GM12874 (cell line): ENCODE results near the gene TMPRSS7.

ENCODE experiments used
- TF ChIP-seq, protein P1 (sequence below): IDR thresholded peaks from 2 replicates; pipeline ENCODE4 v1.5.1; 2011; ENCODE audit warnings: low read depth, mild to moderate bottlenecking, control low read depth, low read length, moderate library complexity; ENCODE audit not compliant: insufficient read depth

Gene TMPRSS7

DNA sequence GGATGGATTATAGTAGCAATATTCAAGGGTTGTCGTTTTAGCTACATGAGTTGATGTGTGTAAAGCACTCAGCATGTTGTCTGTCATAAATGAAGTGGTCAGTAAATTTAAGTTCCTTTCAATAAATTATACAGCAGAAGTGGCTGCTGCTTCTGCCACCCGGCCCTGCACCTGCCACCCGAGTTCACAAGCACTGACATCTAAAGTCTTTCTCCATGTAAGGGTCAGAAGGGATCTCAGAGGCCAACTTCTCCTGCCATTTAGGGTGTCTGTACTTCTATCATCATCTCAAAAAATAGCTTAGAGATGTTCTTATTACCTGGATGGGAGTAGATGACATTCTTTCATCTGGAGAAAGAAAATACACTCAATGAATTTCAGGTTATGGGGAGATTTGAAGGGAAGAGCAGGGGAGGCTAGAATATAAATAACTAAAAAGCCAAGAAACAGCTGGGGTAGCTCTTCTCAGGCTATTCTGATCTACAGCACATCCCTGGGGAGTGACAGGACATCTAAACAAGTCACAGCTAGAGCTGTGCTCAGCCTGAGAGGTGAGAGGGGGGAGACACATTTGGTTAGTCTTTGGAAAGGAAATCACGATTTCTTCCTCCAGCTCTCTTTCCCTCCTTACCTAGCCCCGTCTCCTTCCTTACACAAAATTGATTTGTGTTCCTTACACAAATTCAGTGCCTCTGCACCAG is 90.5 kb downstream of the TMPRSS7 start:
- TF ChIP-seq, protein P1, sequence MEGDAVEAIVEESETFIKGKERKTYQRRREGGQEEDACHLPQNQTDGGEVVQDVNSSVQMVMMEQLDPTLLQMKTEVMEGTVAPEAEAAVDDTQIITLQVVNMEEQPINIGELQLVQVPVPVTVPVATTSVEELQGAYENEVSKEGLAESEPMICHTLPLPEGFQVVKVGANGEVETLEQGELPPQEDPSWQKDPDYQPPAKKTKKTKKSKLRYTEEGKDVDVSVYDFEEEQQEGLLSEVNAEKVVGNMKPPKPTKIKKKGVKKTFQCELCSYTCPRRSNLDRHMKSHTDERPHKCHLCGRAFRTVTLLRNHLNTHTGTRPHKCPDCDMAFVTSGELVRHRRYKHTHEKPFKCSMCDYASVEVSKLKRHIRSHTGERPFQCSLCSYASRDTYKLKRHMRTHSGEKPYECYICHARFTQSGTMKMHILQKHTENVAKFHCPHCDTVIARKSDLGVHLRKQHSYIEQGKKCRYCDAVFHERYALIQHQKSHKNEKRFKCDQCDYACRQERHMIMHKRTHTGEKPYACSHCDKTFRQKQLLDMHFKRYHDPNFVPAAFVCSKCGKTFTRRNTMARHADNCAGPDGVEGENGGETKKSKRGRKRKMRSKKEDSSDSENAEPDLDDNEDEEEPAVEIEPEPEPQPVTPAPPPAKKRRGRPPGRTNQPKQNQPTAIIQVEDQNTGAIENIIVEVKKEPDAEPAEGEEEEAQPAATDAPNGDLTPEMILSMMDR: no peak

DNA sequence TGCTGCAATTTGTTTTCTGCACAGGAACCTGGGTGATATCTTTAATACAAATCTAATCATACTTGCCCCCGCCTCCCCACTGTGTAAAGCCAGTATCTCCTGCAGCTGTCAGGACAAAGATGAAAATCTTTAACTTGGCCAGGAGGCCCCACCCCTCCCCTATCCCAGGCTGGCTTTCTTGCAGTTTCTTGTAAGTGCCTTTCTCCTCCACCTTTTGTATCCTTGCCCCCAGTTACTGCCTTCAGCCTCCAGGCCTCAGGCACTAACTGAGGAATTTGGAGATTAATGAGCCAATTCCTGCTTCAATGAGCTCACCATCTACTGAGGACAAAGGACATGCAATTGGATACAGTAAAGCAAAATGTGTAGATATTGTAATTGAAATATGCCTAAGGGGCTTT is 92.0 kb downstream of the TMPRSS7 start:
- TF ChIP-seq, protein P1: no peak

DNA sequence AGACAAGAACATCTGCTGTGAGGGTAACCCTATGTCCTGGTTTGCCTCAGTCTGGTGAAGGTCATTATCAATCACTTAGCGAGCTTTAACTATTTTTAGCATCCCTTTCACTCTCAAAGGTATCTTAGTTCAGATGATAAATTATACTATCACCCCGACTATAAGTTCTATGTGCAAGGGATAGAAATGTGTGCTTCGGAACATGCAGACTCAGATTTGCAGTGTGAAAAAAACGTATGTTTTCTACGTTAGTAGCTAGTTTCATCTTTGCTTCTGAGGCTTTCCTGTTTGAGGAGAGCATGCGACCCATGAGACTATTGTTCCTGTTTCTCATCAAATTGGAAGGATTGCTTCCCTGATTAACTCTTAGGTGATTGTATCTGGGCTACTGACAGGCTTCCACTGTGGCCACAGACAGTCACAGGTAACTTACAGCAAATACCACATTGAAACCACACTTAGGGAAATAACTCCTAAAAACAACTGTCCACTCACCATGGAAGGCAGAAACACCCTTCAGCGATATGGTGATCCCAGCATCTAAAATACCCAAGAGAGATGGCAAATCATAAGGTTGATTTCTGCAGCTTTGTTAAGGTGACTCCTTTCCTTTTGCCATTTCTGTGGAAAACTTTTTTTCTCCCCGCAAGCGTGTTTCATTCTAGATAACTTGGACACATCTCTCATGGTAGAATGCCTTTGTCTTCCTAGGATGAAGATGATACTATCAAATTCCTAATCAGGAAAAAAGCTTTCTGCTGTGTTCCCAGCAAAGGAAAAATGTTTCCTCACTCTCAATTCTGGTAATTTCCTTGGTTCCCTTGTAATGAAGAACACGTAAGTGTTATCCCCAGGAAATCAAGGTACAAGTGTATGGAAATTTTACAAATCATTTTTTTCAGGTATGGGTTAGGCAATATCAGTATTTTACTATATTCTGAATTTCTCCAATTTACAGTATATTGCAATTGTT is 93.3 kb downstream of the TMPRSS7 start:
- TF ChIP-seq, protein P1: no peak

DNA sequence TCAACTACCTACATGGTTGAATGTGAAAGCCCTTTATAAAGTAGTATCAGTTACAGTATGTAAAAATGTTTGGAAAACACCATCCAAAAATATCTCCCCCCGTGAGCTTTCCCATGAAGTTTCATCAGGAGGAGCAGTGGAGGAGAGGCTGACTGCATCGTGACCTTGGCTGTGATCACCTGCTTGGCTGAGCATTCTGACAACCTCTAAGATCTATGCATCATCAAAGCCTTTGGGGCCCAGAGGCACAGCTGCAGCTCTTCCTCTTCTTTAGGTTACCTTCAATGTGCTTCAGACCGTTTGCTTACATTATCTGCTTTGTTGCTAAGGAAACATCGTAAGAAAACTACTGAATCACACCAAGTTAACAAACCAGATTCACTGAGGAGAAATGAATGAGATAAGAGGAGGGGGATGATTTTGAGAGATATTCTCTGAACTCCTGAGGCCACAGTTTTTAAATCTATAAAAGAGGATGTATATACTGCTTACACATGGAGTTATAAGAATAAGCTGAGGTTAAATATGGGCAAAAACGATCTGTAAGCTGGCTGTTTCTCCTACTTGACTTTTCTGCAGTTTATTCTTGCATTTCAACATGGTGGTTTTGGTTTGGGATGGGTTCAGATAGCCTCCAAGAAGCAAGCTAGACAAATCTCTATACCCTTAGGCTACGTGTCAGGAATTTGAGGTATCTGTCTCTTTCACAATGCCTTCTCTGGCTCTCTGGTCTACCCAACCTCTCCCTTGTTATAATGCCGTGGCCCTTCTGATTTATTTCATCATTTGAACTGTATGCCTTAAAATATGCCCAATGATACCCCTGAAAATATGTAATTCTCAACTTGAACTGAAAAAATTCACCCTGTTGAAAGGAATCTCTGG is 94.5 kb downstream of the TMPRSS7 start:
- TF ChIP-seq, protein P1: no peak

DNA sequence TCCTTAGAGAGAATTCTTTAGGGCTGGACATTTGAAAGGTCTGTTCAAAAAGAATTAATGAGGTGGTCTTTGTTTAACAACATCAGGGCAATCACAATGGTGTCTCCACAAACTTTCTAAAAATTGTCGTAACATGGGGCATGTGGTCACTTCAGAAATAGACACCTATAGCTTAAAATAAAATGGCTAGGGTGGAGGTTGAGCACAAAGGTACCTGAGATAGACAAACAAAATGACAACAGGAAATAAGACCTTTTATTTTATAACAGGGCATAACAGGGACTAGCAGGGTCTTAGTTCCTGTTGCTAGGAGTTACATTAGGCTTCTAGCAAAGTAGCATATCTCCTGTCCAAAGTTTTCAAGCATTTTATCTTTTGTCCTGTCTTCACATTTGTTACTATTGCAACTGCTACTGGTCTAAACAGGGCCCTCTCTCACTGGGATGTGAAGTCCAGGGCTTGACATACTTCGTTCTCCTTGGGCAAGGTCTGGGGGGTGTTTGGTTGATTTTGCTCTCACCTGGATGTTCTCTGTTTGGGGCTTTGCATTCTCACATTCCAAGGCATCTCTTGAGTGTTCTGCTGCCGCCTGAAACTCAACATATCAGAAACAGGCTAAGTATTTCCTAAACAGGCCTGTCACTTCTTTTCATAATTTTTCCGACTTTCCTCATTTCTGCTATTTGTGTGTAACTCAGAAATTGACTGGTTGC is 95.5 kb downstream of the TMPRSS7 start:
- TF ChIP-seq, protein P1: no peak

DNA sequence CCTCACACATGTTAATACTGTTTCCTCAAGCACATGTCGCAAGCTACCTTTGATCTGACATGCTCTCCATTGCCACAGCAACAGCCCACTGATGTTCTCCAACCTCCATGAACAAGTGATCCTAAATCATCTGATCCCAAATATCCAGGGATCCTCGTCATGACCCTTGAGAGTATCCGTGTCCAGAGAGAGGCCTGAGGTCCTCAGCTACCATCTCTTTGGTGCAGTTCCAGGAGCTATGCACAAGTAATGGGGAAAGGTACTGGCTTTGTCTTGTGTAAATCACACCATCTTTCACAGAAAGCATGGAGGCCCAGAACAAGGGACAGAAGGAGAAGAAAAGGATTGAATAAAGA is 96.1 kb downstream of the TMPRSS7 start:
- TF ChIP-seq, protein P1: no peak
